Islet of Langerhans (tissue), 1 donor: ENCODE results near the gene SPNS3.

Experiments
- FAIRE-seq: peaks from one replicate; lab custom pipeline; 2011; peaks lifted over from hg19 to GRCh38; lab: Jason Lieb, UNC

Gene SPNS3

DNA sequence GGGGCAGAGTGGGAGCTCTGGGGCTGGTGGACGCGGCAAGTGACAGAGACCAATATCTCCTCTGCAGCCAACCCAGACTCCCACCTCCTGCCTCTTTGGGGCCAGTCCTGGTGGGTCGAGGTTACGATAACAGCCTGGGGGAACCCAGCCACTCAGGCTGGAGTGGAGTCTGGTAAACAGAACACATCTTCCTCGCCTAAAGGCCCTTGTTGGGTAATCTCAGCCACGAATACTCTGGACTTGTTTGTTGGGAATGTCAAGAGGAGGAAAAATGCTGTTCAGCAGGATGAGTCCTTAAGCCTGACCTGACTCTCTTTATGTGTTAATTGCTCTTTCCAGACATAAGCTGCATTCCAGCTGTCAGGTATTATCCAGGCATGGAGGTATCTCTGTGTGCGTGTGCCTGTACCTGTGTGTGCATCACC is 56.9 kb downstream of the SPNS3 start:
- no peak for FAIRE-seq

DNA sequence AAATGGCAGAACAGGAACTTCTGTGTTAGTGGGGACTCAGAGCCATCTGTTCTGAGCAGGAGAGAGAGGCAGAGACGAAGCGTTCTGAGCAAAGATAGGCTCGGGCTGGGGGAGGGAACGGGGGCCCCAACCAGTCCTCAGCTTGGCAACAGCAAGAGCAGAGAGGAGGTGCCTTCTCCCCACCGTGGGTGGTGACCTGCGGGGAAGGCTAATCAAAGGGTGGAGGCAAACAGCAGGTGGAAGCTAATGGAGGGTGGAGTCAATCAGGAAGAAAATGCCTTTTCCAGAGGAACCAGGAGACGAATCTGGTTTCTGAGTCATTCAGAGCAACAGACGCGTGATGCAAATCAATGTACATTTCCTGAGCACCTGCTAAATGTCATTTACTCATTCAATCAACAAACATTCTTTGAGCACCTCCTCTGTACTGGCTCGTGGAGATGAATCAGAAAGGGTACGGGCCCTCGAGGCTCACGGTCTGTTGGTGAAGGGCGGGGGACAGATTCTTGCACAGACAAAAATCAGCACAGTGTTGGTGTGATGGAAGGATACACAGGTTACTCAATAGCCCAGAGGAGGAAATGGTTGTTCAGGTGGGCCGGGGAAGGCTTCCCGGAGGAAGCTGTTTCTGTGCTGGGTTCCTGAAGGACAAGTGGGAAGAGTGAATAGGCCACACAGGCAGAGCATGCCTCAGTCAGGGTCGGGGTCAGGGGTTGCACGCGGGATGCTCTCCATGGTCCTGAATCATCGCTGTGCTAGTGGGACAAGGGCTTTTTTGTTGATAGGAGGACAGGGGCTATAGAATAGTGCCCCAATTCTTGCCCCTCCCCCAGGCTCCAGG is 59.2 kb downstream of the SPNS3 start:
- peak; percentile 95 for FAIRE-seq

DNA sequence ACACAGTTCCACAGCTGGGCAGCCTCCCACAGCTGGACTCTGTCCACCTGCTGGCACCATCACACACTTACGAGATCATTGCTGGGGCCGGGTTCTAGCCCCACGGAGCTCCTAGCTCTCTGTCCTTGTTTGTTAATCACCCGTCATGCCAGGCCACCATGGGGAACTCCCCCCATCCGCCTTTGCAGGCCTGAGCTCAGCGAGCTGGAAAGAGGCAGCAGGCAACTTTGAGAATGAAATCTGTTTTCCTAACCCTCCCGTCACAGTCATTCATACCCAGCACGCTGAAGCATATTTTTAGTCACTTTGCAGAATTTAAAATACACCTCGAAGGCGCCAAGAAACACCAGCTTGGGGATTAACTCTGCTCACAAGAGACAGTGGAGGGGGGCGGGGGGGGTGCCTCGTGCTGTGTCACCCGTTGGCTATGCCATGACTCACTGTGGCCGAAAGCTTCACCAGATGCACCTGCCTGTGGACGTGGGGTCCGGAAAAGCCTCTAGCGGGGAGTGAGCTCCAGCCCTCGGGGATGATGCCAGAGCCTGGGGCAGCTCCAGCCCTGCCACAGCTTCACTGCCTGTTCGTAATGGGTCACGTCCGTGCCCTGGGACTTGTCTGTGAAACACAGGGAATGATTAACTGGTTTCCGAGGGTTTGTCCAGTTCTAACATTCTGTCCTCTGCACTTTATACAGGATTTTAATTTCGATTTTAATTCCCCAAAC is 63.5 kb downstream of the SPNS3 start:
- FAIRE-seq = no peak

DNA sequence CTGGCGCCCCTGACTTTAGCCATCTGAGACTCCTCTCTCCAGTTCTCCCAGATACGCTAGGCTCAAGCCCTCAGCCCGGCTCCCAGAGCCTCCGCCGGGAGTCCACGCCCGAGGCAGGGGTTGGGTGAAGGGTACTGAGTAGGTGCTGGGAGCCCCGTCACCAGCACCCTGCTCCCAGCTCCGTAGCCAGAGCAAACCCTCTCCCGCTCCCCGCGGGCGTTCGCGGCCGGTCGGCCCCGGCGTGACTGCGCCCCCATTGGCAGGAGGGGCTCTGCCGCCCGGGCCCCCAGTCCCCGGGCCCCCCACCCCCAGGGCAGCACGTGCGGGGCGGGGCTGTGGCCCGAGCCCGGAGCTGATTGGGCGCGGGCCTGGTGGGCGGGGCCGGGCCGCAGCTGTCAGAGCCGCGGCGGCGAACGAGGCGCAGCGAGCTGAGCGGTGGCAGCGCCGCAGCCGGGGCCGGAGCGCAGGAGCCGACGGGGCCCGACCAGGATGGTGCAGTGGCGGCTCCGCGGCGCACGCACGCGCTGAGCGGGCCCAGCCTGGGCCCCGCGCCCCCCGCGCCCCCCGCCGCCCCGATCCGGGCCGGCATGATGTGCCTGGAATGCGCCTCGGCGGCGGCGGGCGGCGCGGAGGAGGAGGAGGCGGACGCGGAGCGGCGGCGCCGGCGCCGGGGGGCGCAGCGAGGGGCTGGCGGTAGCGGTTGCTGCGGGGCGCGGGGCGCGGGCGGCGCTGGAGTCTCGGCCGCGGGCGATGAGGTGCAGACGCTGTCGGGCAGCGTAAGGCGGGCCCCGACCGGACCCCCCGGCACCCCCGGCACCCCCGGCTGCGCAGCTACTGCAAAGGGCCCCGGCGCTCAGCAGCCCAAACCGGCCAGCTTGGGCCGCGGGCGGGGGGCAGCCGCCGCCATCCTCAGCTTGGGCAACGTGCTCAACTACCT is 65.0 kb downstream of the SPNS3 start, which contains the start of gene SPNS2:
Gene SPNS2 (plus strand): TSS at position 421 of the 937 bp plus-strand sequence. CDS start 167 bp downstream, at position 588.
- no peak for FAIRE-seq

DNA sequence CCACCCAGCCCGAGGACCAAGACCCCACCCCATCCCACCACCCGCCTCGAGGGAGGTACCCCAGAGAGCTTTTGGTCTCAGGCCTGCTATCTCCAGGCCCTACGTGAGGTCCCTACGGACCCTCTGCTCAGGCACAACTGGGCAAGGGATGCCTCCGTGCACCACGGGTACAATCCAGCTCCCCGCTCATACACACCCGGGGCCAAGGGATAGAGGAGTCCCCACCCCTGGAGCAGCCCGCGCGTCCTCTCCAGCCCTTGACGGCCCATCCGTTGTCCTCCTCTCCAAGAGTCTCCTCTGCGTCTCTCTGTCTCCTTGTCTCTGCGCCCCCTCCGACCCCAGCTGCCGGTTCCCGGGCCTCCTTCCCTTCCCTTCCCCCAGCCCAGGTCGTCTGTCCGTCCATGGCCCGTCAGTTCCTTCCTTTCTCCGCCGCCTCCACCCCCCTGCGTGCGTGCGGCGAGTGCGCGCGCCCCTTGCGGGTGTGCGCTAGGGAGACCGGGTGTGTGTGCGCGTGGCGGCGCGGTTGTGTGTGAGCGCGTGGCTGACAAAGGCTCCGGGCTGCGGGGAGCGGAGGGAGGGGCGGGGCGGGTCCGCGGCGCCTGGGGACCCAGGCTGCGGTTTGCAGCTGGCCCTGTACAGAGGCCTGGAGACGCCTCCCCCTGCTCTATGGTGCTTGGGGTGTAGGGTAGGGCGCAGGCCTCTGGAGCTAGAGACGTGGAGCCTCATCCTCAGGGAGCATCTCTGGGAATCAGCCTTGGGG is 65.9 kb downstream of the SPNS3 start:
- no peak for FAIRE-seq

DNA sequence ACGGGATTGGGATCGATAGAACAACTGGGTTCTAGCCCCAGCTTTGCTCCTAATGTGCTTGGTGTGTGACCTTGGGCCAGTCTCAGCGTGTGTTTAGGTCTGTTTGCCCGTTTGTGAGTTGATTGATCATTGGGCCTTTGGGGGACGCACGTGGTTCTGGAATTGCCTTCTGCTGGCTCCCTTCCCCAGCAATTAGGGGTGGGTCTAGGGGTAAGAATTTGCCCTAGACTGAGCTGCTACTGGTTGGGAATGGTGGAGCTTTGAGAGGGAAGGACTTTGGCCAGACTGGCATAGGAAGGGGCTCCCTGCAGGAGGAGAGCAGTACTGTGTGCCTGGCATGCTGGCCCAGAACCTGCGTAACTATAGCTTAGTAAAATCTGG is 66.4 kb downstream of the SPNS3 start:
- FAIRE-seq = no peak

DNA sequence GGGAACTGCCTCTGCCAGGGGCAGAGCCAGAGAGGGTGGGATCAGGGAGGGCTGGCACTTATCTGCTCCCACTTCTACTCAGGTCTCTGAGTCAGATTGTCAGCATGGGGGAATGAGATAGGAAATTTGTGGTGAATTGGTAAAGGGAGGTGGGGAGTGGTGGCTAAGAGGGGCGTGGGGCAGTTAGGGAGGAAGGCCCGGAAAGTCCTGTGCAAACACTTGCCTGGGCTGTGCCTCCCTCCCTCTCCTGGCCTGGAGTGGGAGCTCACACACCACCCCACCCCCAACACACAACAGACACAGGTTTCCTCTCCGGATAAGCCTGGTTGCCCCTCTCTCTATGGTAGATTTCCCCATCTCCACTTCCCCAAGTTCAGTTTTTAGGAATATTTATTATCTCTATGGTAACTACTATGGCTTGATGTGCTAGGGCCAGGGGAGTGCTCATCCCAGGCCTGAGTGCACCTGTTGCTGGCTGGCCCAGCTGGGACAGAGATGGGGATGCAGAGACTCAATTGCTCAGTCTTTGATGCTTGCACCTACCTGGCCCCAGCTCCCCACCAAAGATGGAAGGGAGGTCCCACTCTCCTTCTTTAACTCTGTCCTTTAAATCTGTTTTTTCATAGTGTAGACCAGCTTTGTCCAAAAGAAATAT is 67.7 kb downstream of the SPNS3 start:
- FAIRE-seq = no peak

DNA sequence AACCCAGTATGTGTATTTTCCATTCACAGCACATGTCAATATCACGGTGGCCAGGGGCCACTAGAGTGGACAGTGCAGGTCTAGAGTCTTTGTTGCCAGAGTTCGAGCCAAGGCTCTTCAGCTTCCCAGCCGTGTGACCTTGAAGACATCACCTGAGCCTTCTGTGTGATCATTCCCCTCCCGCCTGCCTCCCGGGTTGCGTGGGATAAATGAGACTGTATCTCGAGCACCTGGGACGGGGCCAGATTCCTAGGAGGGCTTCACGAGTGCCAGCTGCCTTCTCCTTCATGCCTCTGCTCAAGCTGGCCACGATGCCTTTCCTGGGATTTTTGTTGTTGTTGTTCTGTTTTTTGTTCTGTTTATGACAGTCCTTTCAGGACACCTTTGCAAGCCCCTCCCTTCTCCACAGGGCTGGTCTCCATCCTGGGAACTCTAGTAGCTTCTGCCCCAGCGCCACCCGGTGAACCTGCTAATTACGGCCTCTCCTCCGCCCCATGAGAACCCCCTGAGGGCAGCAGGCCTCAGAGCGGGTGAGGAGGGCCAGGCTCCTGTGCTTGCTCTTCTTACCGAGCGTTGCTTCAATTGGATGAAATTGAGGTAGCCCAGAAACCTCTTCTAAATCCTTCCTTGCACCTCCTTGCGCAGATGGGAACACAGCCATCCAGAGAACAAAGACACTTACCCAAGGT is 68.9 kb downstream of the SPNS3 start:
- no peak for FAIRE-seq

DNA sequence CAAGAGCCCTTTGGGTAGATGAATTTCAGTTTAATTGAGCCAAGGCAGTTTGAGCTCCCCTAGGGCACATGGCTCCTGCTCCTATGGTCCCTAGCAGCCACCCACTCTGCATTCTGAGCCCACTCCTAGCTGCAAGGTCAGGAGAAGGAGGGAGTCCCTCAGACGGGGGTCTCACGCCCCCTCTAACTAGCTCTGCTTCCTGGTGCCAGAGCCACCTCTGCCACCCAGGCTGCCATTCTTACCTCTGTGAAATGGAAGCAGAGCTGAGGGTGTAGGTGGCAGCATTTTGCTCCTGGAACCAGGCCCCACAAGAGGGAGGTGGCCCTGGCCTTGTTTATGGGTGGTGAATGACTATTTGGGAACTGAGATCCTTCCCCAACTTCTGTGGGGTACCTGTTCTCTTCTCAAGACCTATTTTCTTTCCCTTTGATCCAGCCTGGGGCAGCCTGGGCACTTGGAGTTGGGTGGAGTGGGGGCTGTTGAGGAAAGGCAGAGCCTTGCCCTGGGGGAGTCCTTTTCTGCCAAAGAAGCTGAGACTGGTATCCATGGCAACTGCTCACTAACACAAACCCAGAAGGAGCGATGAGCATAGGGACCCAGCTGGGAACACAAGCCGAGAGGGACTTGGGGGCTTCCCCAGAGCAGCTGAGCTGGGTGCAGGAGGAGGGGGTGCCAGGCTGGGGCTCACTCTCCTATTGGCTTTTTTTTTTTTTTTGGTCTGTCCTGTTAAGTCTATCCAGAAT is 69.7 kb downstream of the SPNS3 start:
- FAIRE-seq = no peak

DNA sequence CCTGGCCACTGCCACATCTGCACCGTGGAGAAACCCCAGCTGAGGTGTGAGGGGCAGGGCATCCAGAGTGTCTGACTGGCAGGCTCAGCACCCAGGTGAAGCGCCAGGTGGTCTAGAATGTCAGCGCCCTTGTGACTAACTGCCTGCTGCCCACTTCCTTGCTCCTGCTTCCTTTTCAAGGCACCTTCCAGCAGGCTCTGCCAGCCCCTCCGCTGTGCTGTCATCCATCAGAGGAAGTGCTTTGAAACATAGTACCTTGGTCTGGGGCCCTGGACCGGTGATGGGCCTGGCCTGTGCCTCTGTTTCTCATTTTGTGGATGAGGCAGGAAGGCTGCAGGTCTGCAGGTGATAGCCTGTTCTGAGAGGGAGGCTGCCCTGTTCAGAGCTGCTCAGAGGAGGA is 70.4 kb downstream of the SPNS3 start:
- no peak for FAIRE-seq

DNA sequence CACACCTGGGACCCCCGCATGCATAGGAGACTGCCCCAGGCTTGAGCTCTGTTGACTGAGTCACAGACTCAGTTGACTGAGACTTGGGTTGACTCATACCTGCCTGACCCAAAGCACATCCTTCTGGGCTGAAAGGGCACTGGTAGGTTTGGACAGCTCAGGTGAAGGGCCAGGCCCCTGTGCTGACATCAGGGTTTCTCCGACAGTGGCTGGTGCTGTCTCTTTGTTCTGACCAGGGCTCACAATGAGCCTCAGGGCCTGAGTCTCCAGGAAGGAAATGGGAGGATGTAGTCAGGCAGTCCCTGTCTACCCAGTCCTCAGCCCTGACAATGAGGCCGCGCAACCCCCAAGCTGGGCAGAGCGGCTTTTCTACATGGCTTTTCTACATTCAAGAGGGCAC is 71.4 kb downstream of the SPNS3 start:
- FAIRE-seq = no peak

DNA sequence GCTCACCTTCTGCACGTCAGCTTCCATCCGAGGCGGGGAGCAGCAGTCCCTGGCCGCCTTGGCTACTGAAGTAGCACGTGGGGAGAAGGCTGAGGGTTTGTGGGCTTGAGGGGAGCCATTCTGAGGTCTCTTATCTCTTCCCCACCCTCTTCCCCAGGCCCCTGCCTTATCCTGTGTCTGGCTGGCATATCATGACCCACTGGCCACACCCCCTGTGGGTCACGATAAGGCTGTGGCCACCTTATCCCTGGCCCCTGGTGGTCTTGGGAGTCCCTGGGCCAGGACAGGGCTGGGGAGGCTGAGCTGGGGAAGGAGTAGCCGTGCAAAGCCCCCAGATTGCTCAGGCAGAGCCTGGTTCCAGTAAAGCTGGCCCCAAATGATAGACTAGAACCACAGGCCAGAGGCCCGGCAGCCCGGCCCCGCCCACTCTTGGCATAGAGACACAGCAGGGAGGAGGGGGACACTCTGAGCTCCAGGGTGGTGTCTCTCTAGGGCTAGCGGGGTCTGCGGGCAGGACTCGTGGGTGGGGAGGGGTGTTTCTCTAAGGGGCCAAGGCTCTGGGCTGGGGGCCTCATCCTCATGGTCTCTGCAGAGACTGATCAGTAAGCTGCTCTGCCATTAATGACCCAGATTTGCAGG is 72.6 kb downstream of the SPNS3 start:
- FAIRE-seq = no peak

DNA sequence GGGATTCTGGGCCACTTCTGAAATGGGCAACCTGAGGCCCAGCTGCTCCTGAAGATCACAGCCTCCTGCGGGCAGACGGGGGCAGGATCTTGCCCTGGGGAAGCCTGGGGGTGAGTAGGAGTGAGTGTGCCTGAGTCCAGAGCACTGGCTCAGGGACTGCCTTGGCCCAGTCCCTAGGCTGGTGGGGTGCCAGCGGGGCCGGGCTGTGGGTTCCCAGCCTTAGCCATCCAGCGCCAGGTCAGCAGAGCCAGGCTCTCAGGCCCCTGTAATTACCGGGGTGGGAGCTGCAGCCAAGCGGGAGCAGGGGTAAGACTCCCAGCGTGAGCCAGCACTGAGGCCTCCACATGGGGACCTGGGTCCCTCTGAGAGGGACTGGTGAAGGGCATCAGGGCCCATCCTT is 73.2 kb downstream of the SPNS3 start:
- no peak for FAIRE-seq

DNA sequence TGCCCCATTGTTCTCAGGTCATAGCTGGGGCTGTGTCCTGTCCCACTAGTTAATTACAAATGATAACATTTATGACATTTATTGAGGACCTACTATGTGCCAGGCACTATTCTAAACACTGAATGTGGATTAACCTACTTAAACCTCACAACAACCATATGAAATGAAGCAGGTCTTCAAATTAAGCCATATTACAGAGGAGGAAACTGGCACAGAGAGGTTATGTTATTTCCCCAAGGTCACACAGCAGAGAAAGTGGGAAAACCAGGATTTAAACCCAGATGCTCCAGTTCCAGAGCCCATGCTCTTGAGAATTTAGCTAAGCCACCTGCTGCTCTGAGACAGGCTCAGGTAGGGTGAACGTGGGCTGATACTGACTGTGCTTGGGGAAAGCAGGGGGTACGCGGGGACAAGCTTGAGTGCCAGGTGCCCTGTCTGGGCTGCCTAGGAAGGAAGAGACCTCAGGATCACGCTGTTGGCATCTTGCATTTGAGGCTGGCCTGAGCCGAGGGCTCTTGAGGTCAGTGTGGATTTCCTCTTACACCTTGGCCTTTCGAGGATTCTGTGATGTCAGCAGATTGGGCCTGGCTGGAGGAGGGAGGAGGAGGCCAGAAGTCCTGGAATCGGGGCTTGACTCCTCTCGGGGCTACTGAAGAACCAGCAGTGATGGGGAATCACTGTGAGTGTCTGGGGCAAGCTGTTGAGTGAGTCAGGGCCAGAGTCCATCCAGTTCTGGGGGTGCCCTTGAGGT is 73.8 kb downstream of the SPNS3 start:
- FAIRE-seq = no peak

DNA sequence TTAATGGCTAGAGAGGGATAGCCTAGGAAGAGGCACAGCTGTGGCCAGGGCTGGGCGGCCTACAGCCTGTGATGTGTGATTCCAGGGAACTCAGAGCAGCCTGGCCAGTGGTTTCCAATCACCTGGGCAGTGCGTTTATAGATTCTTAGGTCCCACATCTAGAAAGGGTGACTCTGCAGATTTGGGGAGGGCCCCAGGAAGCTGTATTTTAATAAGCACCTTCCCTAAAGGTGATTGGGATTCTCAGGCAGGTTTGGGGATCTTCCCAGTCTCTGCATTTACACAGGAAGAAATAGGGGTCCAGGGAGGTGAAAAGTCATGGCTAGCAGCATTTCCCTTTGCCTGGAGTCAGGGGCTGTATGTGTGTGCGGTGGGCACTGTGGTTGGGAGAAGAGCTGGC is 74.5 kb downstream of the SPNS3 start:
- FAIRE-seq = no peak

DNA sequence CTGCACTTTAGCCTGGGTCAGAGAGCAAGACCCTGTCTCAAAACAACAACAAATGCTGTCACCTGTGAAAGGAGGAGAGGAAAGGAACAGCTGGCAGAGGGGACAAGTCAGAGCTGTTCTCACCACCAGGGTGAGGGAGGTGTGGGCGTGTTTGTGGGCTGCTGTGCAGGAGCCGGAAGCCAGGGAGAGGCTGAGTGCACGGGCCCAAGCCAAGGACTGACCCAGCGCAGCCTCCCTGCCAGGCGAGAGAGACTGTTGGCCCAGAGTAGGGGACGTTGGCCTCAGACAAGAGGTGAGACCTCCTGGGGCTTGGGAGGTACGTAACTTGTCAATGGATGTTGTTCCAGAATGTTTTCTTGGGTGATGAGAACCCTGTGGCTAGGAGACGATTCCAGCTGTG is 75.7 kb downstream of the SPNS3 start:
- no peak for FAIRE-seq

DNA sequence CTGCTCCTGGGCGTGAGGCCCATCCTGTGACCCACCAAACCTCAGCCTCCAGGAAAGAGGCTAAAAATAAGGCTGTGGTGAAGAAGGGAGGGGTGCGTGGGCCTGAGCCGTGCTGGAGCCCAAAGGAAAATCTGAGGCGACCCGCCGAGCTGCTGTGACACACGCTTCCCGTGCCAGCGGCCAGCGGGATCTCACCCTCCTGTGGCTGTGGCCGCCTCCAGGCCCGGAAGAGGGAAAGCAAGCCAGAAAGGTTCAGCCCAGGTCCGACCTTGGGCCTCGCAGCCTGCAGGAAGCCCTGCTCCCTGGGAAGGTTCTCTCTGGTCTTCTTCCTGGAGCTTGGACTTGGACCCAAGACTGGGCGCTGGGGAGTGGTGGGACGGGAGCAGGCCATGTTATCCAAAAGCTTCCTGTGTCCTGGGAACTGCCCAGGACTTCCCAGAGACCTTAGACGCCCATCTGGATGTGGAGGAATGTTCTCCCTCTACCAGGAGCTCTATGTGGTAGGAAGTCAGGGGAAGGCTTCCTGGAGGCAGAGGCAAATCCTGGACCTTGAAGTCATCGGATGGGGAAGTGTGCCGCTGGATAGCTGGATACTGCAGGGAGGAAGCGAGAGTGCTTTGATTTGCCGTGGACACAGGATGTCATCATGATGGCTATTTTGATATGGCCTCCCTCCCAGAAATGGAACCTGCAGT is 76.3 kb downstream of the SPNS3 start:
- no peak for FAIRE-seq

DNA sequence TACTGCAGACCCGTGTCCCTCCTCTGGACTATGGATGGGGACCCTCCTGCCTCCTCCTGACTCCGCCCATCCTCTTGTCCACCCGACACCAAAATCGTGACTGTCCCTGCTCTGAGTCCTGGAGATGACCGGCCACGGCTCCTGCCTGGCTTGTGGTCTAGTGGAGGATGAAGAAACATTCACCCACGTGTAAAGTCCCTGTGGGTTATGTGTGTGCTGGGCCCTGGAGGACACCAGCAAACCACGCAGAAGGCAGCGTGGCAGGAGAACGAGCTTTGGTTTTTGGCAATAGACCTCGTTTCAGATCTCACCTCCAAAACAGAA is 76.8 kb downstream of the SPNS3 start:
- FAIRE-seq = no peak
